Keratinocyte (primary cell): Measurements from ENCODE around the gene CLNK. TPM values are rescaled to one million over a fixed set of nuclear protein-coding genes. Genes with fewer than 3 reads are reported as not detected.

Experiments
- DNase-seq: peaks from one replicate; pipeline ENCODE4 v3.0.0-alpha.2; 2011; ENCODE audit warnings: low read depth, missing footprints, low spot score
- FAIRE-seq: peaks from 2 replicates; lab custom pipeline; 2011; peaks lifted over from hg19 to GRCh38; lab: Jason Lieb, UNC
- H2AFZ ChIP-seq: 2 replicates; pipeline ENCODE4 v1.6.0; 2012; ENCODE audit warnings: low read length, control low read depth, inconsistent platforms; ENCODE audit not compliant: control insufficient read depth
- H3K27ac ChIP-seq: 2 replicates; pipeline ENCODE4 v1.5.1; 2011; ENCODE audit warnings: low read length; ENCODE audit not compliant: control insufficient read depth, insufficient read depth
- H3K27me3 ChIP-seq: 3 replicates; pipeline ENCODE4 v1.6.0; 2011; ENCODE audit warnings: low read length; ENCODE audit not compliant: control insufficient read depth, insufficient read depth; ENCODE audit errors: extremely low read depth
- H3K36me3 ChIP-seq, 2 experiments: 2 replicates in 1 of 2; 3 replicates in 1 of 2; pipeline ENCODE4 v1.5.1; 2011; ENCODE audit warnings: low read length in 2 of 2, mild to moderate bottlenecking in 1 of 2; ENCODE audit not compliant: control insufficient read depth in 2 of 2, insufficient read depth in 2 of 2; ENCODE audit errors: extremely low read depth in 1 of 2
- H3K4me1 ChIP-seq: 3 replicates; pipeline ENCODE4 v1.5.1; 2011; ENCODE audit warnings: low read length; ENCODE audit not compliant: control insufficient read depth, insufficient read depth; ENCODE audit errors: extremely low read depth
- H3K4me2 ChIP-seq: 3 replicates; pipeline ENCODE4 v1.6.0; 2011; ENCODE audit warnings: low read depth, low read length; ENCODE audit not compliant: control insufficient read depth, insufficient read depth; ENCODE audit errors: extremely low read depth
- H3K4me3 ChIP-seq, 3 experiments: fragments of 200-600 bp in 1 of 3; sonication (generic) in 1 of 3; 2 replicates in 2 of 3; 3 replicates in 1 of 3; pipeline ENCODE4 v1.5.1; 2011 to 2016; ENCODE audit warnings: low read length in 3 of 3, mild to moderate bottlenecking in 3 of 3, control low read depth in 2 of 3, inconsistent platforms in 1 of 3, low read depth in 1 of 3, mixed read lengths in 1 of 3, mixed run types in 1 of 3, moderate library complexity in 1 of 3; ENCODE audit not compliant: control insufficient read depth in 2 of 3, insufficient read depth in 2 of 3; ENCODE audit errors: extremely low read depth in 1 of 3
- H3K79me2 ChIP-seq: 2 replicates; pipeline ENCODE4 v1.6.0; 2012; ENCODE audit warnings: low read length; ENCODE audit not compliant: control insufficient read depth, insufficient read depth
- H3K9ac ChIP-seq: 3 replicates; pipeline ENCODE4 v1.6.0; 2011; ENCODE audit warnings: low read length; ENCODE audit not compliant: control insufficient read depth, insufficient read depth; ENCODE audit errors: extremely low read depth
- H3K9me1 ChIP-seq: 3 replicates; pipeline ENCODE4 v1.6.0; 2011; ENCODE audit warnings: low read length; ENCODE audit not compliant: control insufficient read depth, insufficient read depth; ENCODE audit errors: extremely low read depth
- H3K9me3 ChIP-seq: 2 replicates; pipeline ENCODE4 v1.5.1; 2012; ENCODE audit warnings: low read depth, low read length; ENCODE audit not compliant: control insufficient read depth
- H4K20me1 ChIP-seq: 3 replicates; pipeline ENCODE4 v1.6.0; 2011; ENCODE audit warnings: low read length; ENCODE audit not compliant: control insufficient read depth, insufficient read depth; ENCODE audit errors: extremely low read depth
- EZH2 ChIP-seq: IDR thresholded peaks from one replicate; pipeline ENCODE4 v1.6.1; 2012; ENCODE audit warnings: inconsistent platforms, mild to moderate bottlenecking, low read length, moderate library complexity
- dilution Hi-C: fragments of 300-500 bp; cut with MboI; formaldehyde crosslinking; loops from one replicate; pipeline ENCODE4 v1.7.0; 2020; ENCODE audit warnings: low sequenced_read_pairs; ENCODE audit not compliant: extremely low pct_ligation_motif_present
- polyA plus RNA-seq, 5 experiments: library from polyadenylated mRNA; depleted of rRNA in 3 of 5; stranded (reverse) in 3 of 5; stranded (forward) in 1 of 5; unstranded in 1 of 5; fragments of >200 nt; gene quantifications; 1 replicate in 1 of 5; 2 replicates in 3 of 5; 3 replicates in 1 of 5; pipeline versions ENCODE4 v1.2.1 to v1.2.3, GENCODE V29; 2011 to 2012; ENCODE audit warnings: missing spikeins in 2 of 5, low read depth in 1 of 5, low replicate concordance in 1 of 5
- TF ChIP-seq, protein P1 (sequence below), 3 experiments: IDR thresholded peaks in 1 of 3; conservative IDR thresholded peaks in 1 of 3; optimal IDR thresholded peaks in 1 of 3; 2 replicates in 2 of 3; 3 replicates in 1 of 3; pipeline versions ENCODE3 to v1.5.1; 2011; ENCODE audit warnings: low read length in 3 of 3, mild to moderate bottlenecking in 3 of 3, moderate library complexity in 2 of 3, control low read depth in 1 of 3, inconsistent platforms in 1 of 3; ENCODE audit not compliant: insufficient read depth in 2 of 3; ENCODE audit errors: extremely low read depth in 1 of 3

The CLNK gene
- polyA plus RNA-seq, 1 donor (not counting 4 experiments of a cell fraction or from before 2014, with no cell fraction given): not detected

DNA sequence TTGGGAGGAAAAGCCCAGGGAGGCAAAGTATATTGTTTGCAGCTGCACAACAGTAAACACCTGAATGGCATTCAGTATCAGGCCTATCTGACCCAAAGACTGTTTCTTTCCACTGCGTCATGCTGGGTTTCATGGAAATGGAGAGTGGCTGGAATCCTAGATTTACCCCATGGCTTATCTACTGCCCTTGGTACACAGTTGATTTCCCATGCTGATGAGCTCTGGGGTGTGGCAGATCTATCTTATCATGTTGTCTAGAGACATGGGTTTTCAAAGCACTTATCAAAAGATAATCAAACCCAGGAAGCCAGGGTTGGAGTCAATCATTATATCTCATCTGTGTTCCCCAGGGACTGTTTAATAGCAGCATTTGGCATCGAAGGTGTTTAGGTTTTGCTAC, 72.1 kb downstream of the CLNK start:
- H3K27ac ChIP-seq: no peak overlapping the region
- no peak overlapping the region for H3K4me3 ChIP-seq
- H3K9me1 ChIP-seq: no peaks in the 10 kb centered on the region
- dilution Hi-C loops: no loop called here
- no peak overlapping the region for H3K9ac ChIP-seq
- no peaks in the 10 kb centered on the region for H3K27me3 ChIP-seq
- H3K9me3 ChIP-seq: no peaks in the 10 kb centered on the region
- DNase-seq: no peak
- no peak for TF ChIP-seq EZH2
- TF ChIP-seq, protein P1, sequence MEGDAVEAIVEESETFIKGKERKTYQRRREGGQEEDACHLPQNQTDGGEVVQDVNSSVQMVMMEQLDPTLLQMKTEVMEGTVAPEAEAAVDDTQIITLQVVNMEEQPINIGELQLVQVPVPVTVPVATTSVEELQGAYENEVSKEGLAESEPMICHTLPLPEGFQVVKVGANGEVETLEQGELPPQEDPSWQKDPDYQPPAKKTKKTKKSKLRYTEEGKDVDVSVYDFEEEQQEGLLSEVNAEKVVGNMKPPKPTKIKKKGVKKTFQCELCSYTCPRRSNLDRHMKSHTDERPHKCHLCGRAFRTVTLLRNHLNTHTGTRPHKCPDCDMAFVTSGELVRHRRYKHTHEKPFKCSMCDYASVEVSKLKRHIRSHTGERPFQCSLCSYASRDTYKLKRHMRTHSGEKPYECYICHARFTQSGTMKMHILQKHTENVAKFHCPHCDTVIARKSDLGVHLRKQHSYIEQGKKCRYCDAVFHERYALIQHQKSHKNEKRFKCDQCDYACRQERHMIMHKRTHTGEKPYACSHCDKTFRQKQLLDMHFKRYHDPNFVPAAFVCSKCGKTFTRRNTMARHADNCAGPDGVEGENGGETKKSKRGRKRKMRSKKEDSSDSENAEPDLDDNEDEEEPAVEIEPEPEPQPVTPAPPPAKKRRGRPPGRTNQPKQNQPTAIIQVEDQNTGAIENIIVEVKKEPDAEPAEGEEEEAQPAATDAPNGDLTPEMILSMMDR (optimal IDR thresholded peaks at IDR 0.05 in 1 of 3, IDR thresholded peaks at IDR 0.05 in 1 of 3, conservative IDR thresholded peaks at IDR 0.05 in 1 of 3; ENCODE audit: extremely low read depth in 1 of 3, insufficient read depth in 2 of 3, low read length in 3 of 3): no peak
- no peaks in the 10 kb centered on the region for H3K36me3 ChIP-seq
- no peaks in the 10 kb centered on the region for H4K20me1 ChIP-seq
- no peak overlapping the region for H3K4me2 ChIP-seq
- FAIRE-seq: peak; percentile 55
- H2AFZ ChIP-seq: no peak overlapping the region
- H3K4me1 ChIP-seq: peaks cover 9% of the 10 kb centered on the region
- no peaks in the 10 kb centered on the region for H3K79me2 ChIP-seq

DNA sequence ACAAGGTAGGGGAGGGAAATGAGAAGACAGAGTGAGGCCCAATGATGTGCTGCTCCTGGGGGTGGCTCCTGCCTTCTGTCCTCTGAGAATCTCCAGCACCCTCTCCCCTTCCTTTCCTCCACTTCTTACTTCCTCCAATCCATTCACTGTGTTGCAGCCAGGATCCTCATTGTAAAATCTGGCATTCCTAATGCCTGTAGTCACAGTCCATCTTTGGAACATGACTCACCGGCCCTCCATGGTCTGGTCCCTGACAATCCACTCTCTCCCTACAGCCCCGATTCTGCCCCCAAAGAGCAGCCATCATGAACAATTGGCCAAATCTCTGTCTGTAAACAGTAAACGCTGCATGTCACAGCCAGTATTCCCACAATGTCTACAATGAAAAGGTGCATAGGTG, 72.9 kb downstream of the CLNK start:
- Histone ChIP-seq H3K4me1 (peaks cover 9% of the 10 kb centered on the region), H3K4me3 (no peak overlapping the region), H3K79me2 (no peaks in the 10 kb centered on the region), H3K9ac (no peak overlapping the region), H3K9me1 (no peaks in the 10 kb centered on the region), H2AFZ (peak overlapping the region; percentile 70), H3K36me3 (no peaks in the 10 kb centered on the region), H3K27ac (peak overlapping the region; percentile 20), H3K27me3 (no peaks in the 10 kb centered on the region), H3K4me2 (peak overlapping the region; percentile 20), H4K20me1 (no peaks in the 10 kb centered on the region), H3K9me3 (no peaks in the 10 kb centered on the region)
- FAIRE-seq (peak; percentile 92), DNase-seq (no peak)
- dilution Hi-C loops: no loop called here
- TF ChIP-seq, protein P1 (optimal IDR thresholded peaks at IDR 0.05 in 1 of 3, IDR thresholded peaks at IDR 0.05 in 1 of 3, conservative IDR thresholded peaks at IDR 0.05 in 1 of 3; ENCODE audit: extremely low read depth in 1 of 3, insufficient read depth in 2 of 3, low read length in 3 of 3): no peak
- no peak for TF ChIP-seq EZH2
